Measurements from ENCODE around the gene RBM28.

- TF ChIP-seq KAT2A (conservative IDR thresholded peaks at IDR 0.05; ENCODE audit: control insufficient read depth, low read depth, low read length): no peak
- TF ChIP-seq EP300 (IDR thresholded peaks at IDR 0.05; ENCODE audit: borderline replicate concordance in 1 of 2, control insufficient read depth in 1 of 2, low read depth in 2 of 2, low read length in 2 of 2): no peak
- no peak for TF ChIP-seq TARDBP (IDR thresholded peaks at IDR 0.05; ENCODE audit: borderline replicate concordance)
- no peak for TF ChIP-seq CTCF (IDR thresholded peaks at IDR 0.05 in 2 of 3, conservative IDR thresholded peaks at IDR 0.05 in 1 of 3; ENCODE audit: control insufficient read depth in 2 of 3, extremely low read depth in 1 of 3, insufficient read depth in 1 of 3, low read depth in 3 of 3, low read length in 3 of 3)
- no peak for TF ChIP-seq ZNF274 (IDR thresholded peaks at IDR 0.05; ENCODE audit: insufficient read depth, insufficient read length)
- TF ChIP-seq GABPA (IDR thresholded peaks at IDR 0.05; ENCODE audit: low read depth): no peak
- no peak for TF ChIP-seq ZZZ3 (IDR thresholded peaks at IDR 0.05; ENCODE audit: control insufficient read depth, insufficient read length, low read depth)
- no peak for TF ChIP-seq MAX (IDR thresholded peaks at IDR 0.05; ENCODE audit: low read depth, low read length)
- TF ChIP-seq CHD2 (IDR thresholded peaks at IDR 0.05; ENCODE audit: borderline replicate concordance, low read depth, low read length): no peak
- no peak for TF ChIP-seq PRDM15 (CRISPR knock-in tag; IDR thresholded peaks at IDR 0.05)
- TF ChIP-seq BHLHE40 (IDR thresholded peaks at IDR 0.05; ENCODE audit: borderline replicate concordance in 1 of 2, low read depth in 2 of 2, low read length in 1 of 2): no peak
- no peak for TF ChIP-seq WRNIP1 (IDR thresholded peaks at IDR 0.05; ENCODE audit: borderline replicate concordance, low read depth, low read length)
These were observed 72.9 kb downstream of the RBM28 start for GRCh38 chr7:128270826-128271272.
